Peyer's patch (tissue), 4 donors: ENCODE data around the gene ELAPOR1.

ENCODE experiments used
- CTCF ChIP-seq, 6 experiments: fragments of 450-650 bp in 4 of 6; fragments of 200-600 bp in 2 of 6; sonication (generic) in 1 of 6; IDR thresholded peaks; one replicate each; pipeline ENCODE4 v1.5.1; 2017 to 2019; ENCODE audit warnings: antibody characterized with exemption in 6 of 6, mild to moderate bottlenecking in 3 of 6, moderate library complexity in 1 of 6
- POLR2A ChIP-seq, 2 donors: fragments of 450-650 bp; IDR thresholded peaks; one replicate each; pipeline ENCODE4 v1.5.1; 2017; ENCODE audit warnings: antibody characterized with exemption in 2 of 2, mild to moderate bottlenecking in 2 of 2, moderate library complexity in 2 of 2

GRCh38 chr1:109109906-109110305, 4.0 kb upstream of the ELAPOR1 start:
- TF ChIP-seq CTCF (IDR thresholded peaks at IDR 0.05) (no peak), POLR2A (IDR thresholded peaks at IDR 0.05) (no peak)
